ENCODE measurements around the gene CD180.

CD180 gene

DNA sequence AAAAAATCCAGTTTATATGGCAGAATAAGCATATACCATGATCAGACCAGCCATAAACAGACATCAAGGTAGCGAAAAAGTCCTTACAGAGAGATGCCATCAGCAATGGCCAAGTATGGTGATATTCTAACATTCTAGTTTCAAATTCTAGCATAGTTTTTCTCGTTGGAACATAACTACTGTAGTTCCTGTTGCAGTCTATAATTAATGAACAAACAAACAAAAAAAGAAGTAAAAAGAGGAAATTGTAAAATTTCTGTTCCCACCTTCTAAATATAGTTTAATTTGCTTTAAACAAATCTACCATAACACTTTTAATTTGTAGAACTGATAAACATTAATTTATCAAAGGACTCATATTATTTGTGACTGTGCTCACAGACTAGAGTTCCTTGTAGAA lies 9.9 kb upstream of the CD180 start:
- TF ChIP-seq FOXP2 (optimal IDR thresholded peaks at IDR 0.05; ENCODE audit: borderline replicate concordance, extremely low read depth, extremely low read length, insufficient read depth) (no peak), SIN3A (IDR thresholded peaks at IDR 0.05; ENCODE audit: borderline replicate concordance, insufficient read depth, low read length) (no peak), POLR2AphosphoS5 (IDR thresholded peaks at IDR 0.05; ENCODE audit: low read depth, low read length) (no peak), TAF1 (IDR thresholded peaks at IDR 0.05; ENCODE audit: borderline replicate concordance, insufficient read depth, low read length) (no peak)
- TF ChIP-seq, protein P1, sequence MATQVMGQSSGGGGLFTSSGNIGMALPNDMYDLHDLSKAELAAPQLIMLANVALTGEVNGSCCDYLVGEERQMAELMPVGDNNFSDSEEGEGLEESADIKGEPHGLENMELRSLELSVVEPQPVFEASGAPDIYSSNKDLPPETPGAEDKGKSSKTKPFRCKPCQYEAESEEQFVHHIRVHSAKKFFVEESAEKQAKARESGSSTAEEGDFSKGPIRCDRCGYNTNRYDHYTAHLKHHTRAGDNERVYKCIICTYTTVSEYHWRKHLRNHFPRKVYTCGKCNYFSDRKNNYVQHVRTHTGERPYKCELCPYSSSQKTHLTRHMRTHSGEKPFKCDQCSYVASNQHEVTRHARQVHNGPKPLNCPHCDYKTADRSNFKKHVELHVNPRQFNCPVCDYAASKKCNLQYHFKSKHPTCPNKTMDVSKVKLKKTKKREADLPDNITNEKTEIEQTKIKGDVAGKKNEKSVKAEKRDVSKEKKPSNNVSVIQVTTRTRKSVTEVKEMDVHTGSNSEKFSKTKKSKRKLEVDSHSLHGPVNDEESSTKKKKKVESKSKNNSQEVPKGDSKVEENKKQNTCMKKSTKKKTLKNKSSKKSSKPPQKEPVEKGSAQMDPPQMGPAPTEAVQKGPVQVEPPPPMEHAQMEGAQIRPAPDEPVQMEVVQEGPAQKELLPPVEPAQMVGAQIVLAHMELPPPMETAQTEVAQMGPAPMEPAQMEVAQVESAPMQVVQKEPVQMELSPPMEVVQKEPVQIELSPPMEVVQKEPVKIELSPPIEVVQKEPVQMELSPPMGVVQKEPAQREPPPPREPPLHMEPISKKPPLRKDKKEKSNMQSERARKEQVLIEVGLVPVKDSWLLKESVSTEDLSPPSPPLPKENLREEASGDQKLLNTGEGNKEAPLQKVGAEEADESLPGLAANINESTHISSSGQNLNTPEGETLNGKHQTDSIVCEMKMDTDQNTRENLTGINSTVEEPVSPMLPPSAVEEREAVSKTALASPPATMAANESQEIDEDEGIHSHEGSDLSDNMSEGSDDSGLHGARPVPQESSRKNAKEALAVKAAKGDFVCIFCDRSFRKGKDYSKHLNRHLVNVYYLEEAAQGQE (IDR thresholded peaks at IDR 0.05; ENCODE audit: insufficient read depth in 1 of 2, low read depth in 2 of 2, low read length in 2 of 2) = no peak

DNA sequence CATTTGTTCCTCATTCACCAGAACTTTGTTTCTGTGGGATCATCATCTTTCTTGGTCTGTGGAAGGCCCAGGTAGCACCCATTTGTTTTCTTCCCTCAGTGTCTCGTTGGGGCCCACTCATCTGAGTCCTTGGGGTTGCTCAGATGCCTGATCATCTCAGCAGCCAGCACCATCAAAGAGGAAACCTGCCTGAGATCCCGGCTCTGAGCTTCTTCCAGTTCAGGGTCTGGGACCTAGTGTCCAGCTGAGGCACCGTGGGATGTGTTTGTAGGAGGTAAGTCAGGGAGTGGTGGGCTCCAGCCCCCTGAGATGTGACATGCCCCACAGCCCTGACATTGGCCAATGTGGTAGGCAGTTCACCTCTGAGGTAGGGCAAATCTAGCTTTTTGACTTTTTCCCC lies 9.4 kb upstream of the CD180 start:
- TF ChIP-seq FOXP2 (optimal IDR thresholded peaks at IDR 0.05; ENCODE audit: borderline replicate concordance, extremely low read depth, extremely low read length, insufficient read depth) = no peak
- no peak for TF ChIP-seq SIN3A (IDR thresholded peaks at IDR 0.05; ENCODE audit: borderline replicate concordance, insufficient read depth, low read length)
- TF ChIP-seq, protein P1 (IDR thresholded peaks at IDR 0.05; ENCODE audit: insufficient read depth in 1 of 2, low read depth in 2 of 2, low read length in 2 of 2) = no peak
- TF ChIP-seq TAF1 (IDR thresholded peaks at IDR 0.05; ENCODE audit: borderline replicate concordance, insufficient read depth, low read length) = no peak
- no peak for TF ChIP-seq POLR2AphosphoS5 (IDR thresholded peaks at IDR 0.05; ENCODE audit: low read depth, low read length)

DNA sequence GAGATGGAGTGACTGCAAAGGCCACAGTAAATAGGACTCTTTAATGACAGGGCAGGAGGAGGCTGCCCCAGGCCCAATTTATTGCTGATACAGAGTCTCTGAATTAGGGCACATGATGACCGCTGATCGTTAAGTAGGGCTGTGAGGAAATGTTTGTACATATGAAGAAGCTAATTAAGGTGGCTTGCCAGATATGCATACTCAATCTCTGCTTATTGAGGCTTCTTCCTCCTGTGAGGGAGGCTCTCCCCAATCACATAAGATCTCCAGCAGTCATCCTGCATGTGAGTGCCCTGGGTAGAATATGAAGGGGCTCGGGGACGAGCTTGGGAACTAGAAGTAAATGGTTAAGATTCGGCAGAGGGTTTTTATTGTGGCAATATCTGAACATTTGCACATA lies 8.2 kb upstream of the CD180 start:
- TF ChIP-seq SIN3A (IDR thresholded peaks at IDR 0.05; ENCODE audit: borderline replicate concordance, insufficient read depth, low read length) = no peak
- no peak for TF ChIP-seq TAF1 (IDR thresholded peaks at IDR 0.05; ENCODE audit: borderline replicate concordance, insufficient read depth, low read length)
- TF ChIP-seq FOXP2 (optimal IDR thresholded peaks at IDR 0.05; ENCODE audit: borderline replicate concordance, extremely low read depth, extremely low read length, insufficient read depth) = no peak
- TF ChIP-seq, protein P1 (IDR thresholded peaks at IDR 0.05; ENCODE audit: insufficient read depth in 1 of 2, low read depth in 2 of 2, low read length in 2 of 2) = no peak
- no peak for TF ChIP-seq POLR2AphosphoS5 (IDR thresholded peaks at IDR 0.05; ENCODE audit: low read depth, low read length)

DNA sequence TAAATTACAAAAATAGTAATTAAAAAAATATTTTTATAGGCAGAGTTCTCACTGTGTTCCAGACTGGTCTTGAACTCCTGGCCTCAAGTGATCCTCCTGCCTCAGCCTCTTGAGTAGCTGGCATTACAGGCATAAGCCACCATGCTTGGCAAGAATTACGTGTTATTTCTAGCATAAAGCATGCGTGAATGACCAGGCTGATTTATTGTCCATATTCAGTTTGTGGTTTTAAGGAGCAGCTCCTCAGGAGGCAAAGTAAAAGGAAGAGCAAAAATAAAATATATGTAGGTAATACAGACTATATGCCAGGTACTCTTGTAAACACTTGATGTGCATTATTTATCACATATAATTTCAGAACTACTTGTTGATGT lies 7.1 kb upstream of the CD180 start:
- TF ChIP-seq, protein P1 (IDR thresholded peaks at IDR 0.05; ENCODE audit: insufficient read depth in 1 of 2, low read depth in 2 of 2, low read length in 2 of 2) = no peak
- no peak for TF ChIP-seq FOXP2 (optimal IDR thresholded peaks at IDR 0.05; ENCODE audit: borderline replicate concordance, extremely low read depth, extremely low read length, insufficient read depth)
- no peak for TF ChIP-seq TAF1 (IDR thresholded peaks at IDR 0.05; ENCODE audit: borderline replicate concordance, insufficient read depth, low read length)
- no peak for TF ChIP-seq POLR2AphosphoS5 (IDR thresholded peaks at IDR 0.05; ENCODE audit: low read depth, low read length)
- no peak for TF ChIP-seq SIN3A (IDR thresholded peaks at IDR 0.05; ENCODE audit: borderline replicate concordance, insufficient read depth, low read length)

DNA sequence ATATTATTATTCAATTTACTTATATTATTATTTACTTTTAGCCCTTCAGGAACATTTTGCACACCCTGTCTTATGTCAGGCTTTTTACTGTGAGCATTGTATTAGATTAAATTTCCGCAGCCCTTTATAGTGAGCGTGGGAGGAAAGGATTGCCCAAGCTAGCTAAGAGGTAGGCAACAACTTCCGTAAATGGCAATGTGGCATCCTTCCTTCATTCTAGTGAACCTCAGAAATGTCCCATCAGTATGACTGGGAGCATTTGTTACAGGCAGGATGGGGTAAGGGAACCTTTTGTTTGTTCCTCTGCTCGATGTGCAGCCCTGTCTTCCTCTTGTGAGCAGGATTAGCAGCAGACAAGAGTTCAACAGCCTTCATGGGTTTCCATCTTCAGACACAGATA lies 6.2 kb upstream of the CD180 start:
- TF ChIP-seq, protein P1 (IDR thresholded peaks at IDR 0.05; ENCODE audit: insufficient read depth in 1 of 2, low read depth in 2 of 2, low read length in 2 of 2) = no peak
